GM12873 (cell line): Measurements from ENCODE around the gene DGKB.

ENCODE experiments used
- TF ChIP-seq, protein P1 (sequence below): IDR thresholded peaks from 2 replicates; pipeline ENCODE4 v1.5.1; 2012; ENCODE audit warnings: low read depth, mild to moderate bottlenecking, moderate library complexity, low read length, control low read depth; ENCODE audit not compliant: insufficient read depth; ENCODE audit errors: missing control alignments

Gene DGKB

DNA sequence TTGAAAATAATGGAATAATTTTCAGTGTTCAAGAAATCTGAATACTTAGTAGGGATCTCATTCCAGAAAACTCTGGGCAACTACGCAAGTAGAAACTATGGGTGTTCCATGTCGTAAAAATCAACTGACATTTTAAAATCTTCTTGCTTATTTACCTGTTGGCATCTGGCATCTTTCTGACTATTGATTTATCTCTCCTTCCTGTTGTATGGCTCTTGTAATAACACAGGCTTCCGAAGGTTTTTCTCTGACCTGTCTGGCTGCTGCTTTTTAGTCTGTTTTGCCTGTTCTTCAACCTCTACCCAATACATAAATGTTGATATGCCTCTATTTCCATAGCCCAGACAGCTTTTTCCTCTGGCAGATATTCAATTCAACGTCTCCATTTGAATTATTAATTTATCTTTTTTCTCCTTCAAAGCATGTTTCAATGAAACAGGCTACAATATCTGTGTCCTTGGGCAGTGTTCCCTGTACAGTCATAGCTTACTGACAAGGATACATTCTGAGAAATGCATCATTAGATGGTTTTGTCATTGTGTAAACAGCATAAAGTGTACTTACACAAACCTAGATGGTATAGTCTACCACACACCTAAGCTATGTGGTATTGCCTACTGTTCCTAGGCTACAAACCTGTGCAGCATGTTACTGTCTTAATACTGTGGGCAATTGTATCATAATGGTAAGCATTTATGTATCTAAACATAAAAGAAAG, 807.2 kb downstream of the DGKB start:
- TF ChIP-seq, protein P1, sequence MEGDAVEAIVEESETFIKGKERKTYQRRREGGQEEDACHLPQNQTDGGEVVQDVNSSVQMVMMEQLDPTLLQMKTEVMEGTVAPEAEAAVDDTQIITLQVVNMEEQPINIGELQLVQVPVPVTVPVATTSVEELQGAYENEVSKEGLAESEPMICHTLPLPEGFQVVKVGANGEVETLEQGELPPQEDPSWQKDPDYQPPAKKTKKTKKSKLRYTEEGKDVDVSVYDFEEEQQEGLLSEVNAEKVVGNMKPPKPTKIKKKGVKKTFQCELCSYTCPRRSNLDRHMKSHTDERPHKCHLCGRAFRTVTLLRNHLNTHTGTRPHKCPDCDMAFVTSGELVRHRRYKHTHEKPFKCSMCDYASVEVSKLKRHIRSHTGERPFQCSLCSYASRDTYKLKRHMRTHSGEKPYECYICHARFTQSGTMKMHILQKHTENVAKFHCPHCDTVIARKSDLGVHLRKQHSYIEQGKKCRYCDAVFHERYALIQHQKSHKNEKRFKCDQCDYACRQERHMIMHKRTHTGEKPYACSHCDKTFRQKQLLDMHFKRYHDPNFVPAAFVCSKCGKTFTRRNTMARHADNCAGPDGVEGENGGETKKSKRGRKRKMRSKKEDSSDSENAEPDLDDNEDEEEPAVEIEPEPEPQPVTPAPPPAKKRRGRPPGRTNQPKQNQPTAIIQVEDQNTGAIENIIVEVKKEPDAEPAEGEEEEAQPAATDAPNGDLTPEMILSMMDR = no peak
